Lower leg skin (tissue), 4 donors: ENCODE results near the gene NPEPPS. TPM values are rescaled to one million over a fixed set of nuclear protein-coding genes. Genes with fewer than 3 reads are reported as not detected.
A peak's percentile ranks its signal among the peaks of the same experiment; 100 is the strongest.

Experiments used
- DNase-seq, 2 donors: peaks; one replicate each; pipeline ENCODE4 v3.0.0-alpha.2; 2019; ENCODE audit warnings: low spot score in 2 of 2
- H3K4me3 ChIP-seq: fragments of 200-600 bp; sonication (generic); 2 replicates; pipeline ENCODE4 v1.5.1; 2017; ENCODE audit warnings: mild to moderate bottlenecking, low read depth; ENCODE audit not compliant: poor library complexity, severe bottlenecking
- CTCF ChIP-seq, 3 donors: fragments of 450-650 bp; IDR thresholded peaks; one replicate each; pipeline ENCODE4 v1.5.1; 2016; ENCODE audit warnings: antibody characterized with exemption in 3 of 3, mild to moderate bottlenecking in 3 of 3, moderate library complexity in 2 of 3
- POLR2A ChIP-seq, 2 donors: fragments of 450-650 bp; IDR thresholded peaks; one replicate each; pipeline ENCODE4 v1.6.1; 2016 to 2017; ENCODE audit warnings: antibody characterized with exemption in 2 of 2, mild to moderate bottlenecking in 1 of 2, moderate library complexity in 1 of 2
- WGBS, 2 donors: methylation state at CpG; one replicate each; pipeline ENCODE4 v1.1.5; 2018; 5-methylcytosine and 5-hydroxymethylcytosine counted together
- intact Hi-C: fragments of 100-400 bp; cut with DNase I; formaldehyde crosslinking; loops from one replicate; pipeline ENCODE4 v1.15.0; 2023; ENCODE audit warnings: low total_unique reads
- total RNA-seq, 4 donors: library from RNA; depleted of rRNA; stranded (reverse); fragments of >200 nt; gene quantifications; one replicate each; pipeline ENCODE4 v1.1.0, GENCODE V29; 2016

Gene NPEPPS
- total RNA-seq, 4 donors from 2014 or later: 79.3 to 127 (median 96.9) TPM

- H3K4me3 ChIP-seq: no peak overlapping the region
- WGBS, 2 donors: 74 to 76% methylated on average over 4 of the region's 4 CpGs
- intact Hi-C loops: no loop called here
- TF ChIP-seq CTCF (IDR thresholded peaks at IDR 0.05): no peak
- no peak for TF ChIP-seq POLR2A (IDR thresholded peaks at IDR 0.05)
- DNase-seq: peak in 1 of 2 donors; percentile 12
These were observed 110.3 kb downstream of the NPEPPS start for GRCh38 chr17:47641202-47641601.

- intact Hi-C loops: no loop called here
- no peak for DNase-seq
- WGBS, 2 donors: 77 to 84% methylated on average over 2 of the region's 2 CpGs
These were observed 112.2 kb downstream of the NPEPPS start for GRCh38 chr17:47643116-47643515.

GRCh38 chr17:47644324-47644723, 113.4 kb downstream of the NPEPPS start:
- TF ChIP-seq CTCF (IDR thresholded peaks at IDR 0.05) (no peak), POLR2A (IDR thresholded peaks at IDR 0.05) (no peak)
- intact Hi-C loops: no loop called here
- WGBS, 2 donors: 82 to 91% methylated on average over 5 of the region's 5 CpGs
- DNase-seq: peak in 1 of 2 donors; percentile 57
- H3K4me3 ChIP-seq: no peak overlapping the region

More at GRCh38 chr17:47643116-47643515, 112.2 kb downstream of the NPEPPS start:
- no peak for TF ChIP-seq POLR2A (IDR thresholded peaks at IDR 0.05)
- no peak for TF ChIP-seq CTCF (IDR thresholded peaks at IDR 0.05)
- no peak overlapping the region for H3K4me3 ChIP-seq

- H3K4me3 ChIP-seq: peak within 1 kb of the TSS; percentile 84
- DNase-seq: peak; percentile 99 to 100
- intact Hi-C loops: no loop called here
- 0% methylated on average over 65 to 74 of the region's 74 CpGs for WGBS, 2 donors
- TF ChIP-seq CTCF (IDR thresholded peaks at IDR 0.05) (peak in 1 of 3 donors; percentile 75), POLR2A (IDR thresholded peaks at IDR 0.05) (no peak)
These were observed 118.5 kb downstream of the NPEPPS start, which contains the start of gene KPNB1 for GRCh38 chr17:47649153-47649971. Gene KPNB1, plus strand, starts transcription at chr17:47649919. Its CDS starts 326 bp downstream, at chr17:47650245.

GRCh38 chr17:47649972-47650524, 119.1 kb downstream of the NPEPPS start:
- intact Hi-C loops: no loop called here
- TF ChIP-seq CTCF (IDR thresholded peaks at IDR 0.05): no peak
- TF ChIP-seq POLR2A (IDR thresholded peaks at IDR 0.05): no peak
- peak overlapping the region; percentile 84 for H3K4me3 ChIP-seq
- DNase-seq: no peak
- 0 to 4% methylated on average over 16 to 22 of the region's 48 CpGs for WGBS, 2 donors
